ENCODE data around the gene TIMM10.

Gene TIMM10

DNA sequence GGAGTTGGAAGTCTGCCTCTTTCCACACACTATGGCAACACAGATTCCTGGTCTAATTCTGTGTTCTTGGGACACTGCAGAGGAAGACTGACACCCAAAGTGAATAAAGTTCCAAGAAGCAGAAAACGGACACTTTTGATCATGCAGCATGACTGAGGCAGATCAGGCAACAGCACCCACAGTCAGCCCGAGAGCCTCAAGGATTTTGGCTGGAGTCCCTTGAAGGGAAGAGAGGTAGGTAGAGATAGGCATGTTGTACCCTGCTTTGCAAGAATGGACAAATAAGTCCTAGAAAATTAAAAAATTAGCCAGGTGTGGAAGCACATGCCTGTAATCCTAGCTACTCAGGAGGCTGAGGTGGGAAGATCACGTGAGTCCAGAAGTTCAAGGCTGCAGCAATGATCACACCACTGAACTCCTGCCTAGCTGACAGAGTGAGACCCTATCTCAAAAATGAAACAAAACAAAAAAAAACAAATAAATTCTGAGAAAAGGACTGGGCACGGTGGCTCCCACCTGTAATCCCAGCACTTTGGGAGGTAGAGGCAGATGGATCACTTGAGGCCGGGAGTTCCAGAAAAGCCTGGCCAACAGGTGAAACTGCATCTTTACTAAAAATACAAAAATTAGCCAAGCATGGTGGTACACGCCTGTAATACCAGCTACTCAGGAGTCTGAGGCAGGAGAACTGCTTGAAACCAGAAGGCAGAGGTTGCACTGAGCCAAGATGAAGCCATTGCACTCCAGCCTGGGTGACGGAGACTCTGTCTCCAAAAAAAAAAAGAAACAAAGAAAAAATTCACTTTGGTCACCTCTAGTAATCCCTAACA lies 22.0 kb downstream of the TIMM10 start:
- TF ChIP-seq REST (IDR thresholded peaks at IDR 0.05; ENCODE audit: insufficient replicate concordance, low read depth) = no peak
- TF ChIP-seq, protein P1, sequence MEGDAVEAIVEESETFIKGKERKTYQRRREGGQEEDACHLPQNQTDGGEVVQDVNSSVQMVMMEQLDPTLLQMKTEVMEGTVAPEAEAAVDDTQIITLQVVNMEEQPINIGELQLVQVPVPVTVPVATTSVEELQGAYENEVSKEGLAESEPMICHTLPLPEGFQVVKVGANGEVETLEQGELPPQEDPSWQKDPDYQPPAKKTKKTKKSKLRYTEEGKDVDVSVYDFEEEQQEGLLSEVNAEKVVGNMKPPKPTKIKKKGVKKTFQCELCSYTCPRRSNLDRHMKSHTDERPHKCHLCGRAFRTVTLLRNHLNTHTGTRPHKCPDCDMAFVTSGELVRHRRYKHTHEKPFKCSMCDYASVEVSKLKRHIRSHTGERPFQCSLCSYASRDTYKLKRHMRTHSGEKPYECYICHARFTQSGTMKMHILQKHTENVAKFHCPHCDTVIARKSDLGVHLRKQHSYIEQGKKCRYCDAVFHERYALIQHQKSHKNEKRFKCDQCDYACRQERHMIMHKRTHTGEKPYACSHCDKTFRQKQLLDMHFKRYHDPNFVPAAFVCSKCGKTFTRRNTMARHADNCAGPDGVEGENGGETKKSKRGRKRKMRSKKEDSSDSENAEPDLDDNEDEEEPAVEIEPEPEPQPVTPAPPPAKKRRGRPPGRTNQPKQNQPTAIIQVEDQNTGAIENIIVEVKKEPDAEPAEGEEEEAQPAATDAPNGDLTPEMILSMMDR (IDR thresholded peaks at IDR 0.05; ENCODE audit: insufficient read depth, low read length) = no peak
- no peak for TF ChIP-seq POLR2AphosphoS5 (IDR thresholded peaks at IDR 0.05; ENCODE audit: low read depth)
- no peak for TF ChIP-seq GABPA (IDR thresholded peaks at IDR 0.05; ENCODE audit: low read depth)
- no peak for DNase-seq (ENCODE audit: low read depth in 1 of 2, low spot score in 1 of 2)
- Histone ChIP-seq H3K27ac (replicated peaks) (no peak overlapping the region), H3K27me3 (ENCODE audit: insufficient read depth, poor library complexity, severe bottlenecking) (no peaks in the 10 kb centered on the region), H3K4me3 (replicated peaks; ENCODE audit: insufficient read depth, low read length) (no peak overlapping the region)

- H3K27me3 ChIP-seq (ENCODE audit: insufficient read depth, poor library complexity, severe bottlenecking) = no peaks in the 10 kb centered on the region
These were observed 24.0 kb downstream of the TIMM10 start for GRCh38 chr11:57506522-57506921.

DNA sequence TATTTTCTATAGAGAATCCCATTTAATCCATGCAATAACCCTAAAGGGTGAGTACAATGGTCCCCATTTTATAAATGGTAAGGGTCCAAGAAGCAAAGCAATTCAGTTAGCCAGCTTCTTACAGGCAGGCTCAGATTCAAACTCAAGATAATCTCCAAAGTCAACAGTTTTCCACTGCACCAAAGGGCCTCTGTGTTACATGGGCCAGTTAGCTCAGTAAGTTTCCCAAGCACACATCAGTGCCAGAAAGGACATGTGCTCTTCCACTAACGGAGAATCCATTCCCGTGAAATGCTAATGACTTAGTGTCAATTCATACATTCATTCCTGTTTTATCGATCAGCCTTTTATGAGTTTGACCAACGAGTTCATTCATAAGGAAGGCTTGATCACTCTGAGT lies 26.0 kb downstream of the TIMM10 start:
- Histone ChIP-seq H3K27me3 (ENCODE audit: insufficient read depth, poor library complexity, severe bottlenecking) (no peaks in the 10 kb centered on the region), H3K4me3 (replicated peaks; ENCODE audit: insufficient read depth, low read length) (no peak overlapping the region), H3K27ac (replicated peaks) (no peak overlapping the region)
- no peak for TF ChIP-seq SPI1 (IDR thresholded peaks at IDR 0.05; ENCODE audit: borderline replicate concordance, low read depth)
- DNase-seq (ENCODE audit: low read depth in 1 of 2, low spot score in 1 of 2) = no peak

More at GRCh38 chr11:57506522-57506921, 24.0 kb downstream of the TIMM10 start:
- Histone ChIP-seq H3K4me3 (replicated peaks; ENCODE audit: insufficient read depth, low read length) (no peak overlapping the region), H3K27ac (replicated peaks) (no peak overlapping the region)
- TF ChIP-seq REST (IDR thresholded peaks at IDR 0.05; ENCODE audit: insufficient replicate concordance, low read depth) = no peak
- no peak for TF ChIP-seq POLR2AphosphoS5 (IDR thresholded peaks at IDR 0.05; ENCODE audit: low read depth)
- no peak for TF ChIP-seq SPI1 (IDR thresholded peaks at IDR 0.05; ENCODE audit: borderline replicate concordance, low read depth)
- TF ChIP-seq, protein P1 (IDR thresholded peaks at IDR 0.05; ENCODE audit: insufficient read depth, low read length) = no peak
- no peak for TF ChIP-seq GABPA (IDR thresholded peaks at IDR 0.05; ENCODE audit: low read depth)
- no peak for DNase-seq (ENCODE audit: low read depth in 1 of 2, low spot score in 1 of 2)

GRCh38 chr11:57502870-57503269 lies 27.7 kb downstream of the TIMM10 start:
- Histone ChIP-seq H3K4me3 (replicated peaks; ENCODE audit: insufficient read depth, low read length) (no peak overlapping the region), H3K27me3 (ENCODE audit: insufficient read depth, poor library complexity, severe bottlenecking) (no peaks in the 10 kb centered on the region), H3K27ac (replicated peaks) (no peak overlapping the region)
- no peak for DNase-seq (ENCODE audit: low read depth in 1 of 2, low spot score in 1 of 2)
- TF ChIP-seq, protein P1 (IDR thresholded peaks at IDR 0.05; ENCODE audit: insufficient read depth, low read length) = no peak
- TF ChIP-seq GABPA (IDR thresholded peaks at IDR 0.05; ENCODE audit: low read depth) (no peak), POLR2AphosphoS5 (IDR thresholded peaks at IDR 0.05; ENCODE audit: low read depth) (no peak), SPI1 (IDR thresholded peaks at IDR 0.05; ENCODE audit: borderline replicate concordance, low read depth) (no peak), REST (IDR thresholded peaks at IDR 0.05; ENCODE audit: insufficient replicate concordance, low read depth) (no peak)

Data from HL-60 (cell line).